HPDE6-E6E7 (cell line): ENCODE data around the gene JCAD.

Experiments used
- DNase-seq: peaks from one replicate; pipeline ENCODE4 v3.0.0; 2011; ENCODE audit warnings: missing footprints; ENCODE audit errors: extremely low spot score

Gene JCAD

DNA sequence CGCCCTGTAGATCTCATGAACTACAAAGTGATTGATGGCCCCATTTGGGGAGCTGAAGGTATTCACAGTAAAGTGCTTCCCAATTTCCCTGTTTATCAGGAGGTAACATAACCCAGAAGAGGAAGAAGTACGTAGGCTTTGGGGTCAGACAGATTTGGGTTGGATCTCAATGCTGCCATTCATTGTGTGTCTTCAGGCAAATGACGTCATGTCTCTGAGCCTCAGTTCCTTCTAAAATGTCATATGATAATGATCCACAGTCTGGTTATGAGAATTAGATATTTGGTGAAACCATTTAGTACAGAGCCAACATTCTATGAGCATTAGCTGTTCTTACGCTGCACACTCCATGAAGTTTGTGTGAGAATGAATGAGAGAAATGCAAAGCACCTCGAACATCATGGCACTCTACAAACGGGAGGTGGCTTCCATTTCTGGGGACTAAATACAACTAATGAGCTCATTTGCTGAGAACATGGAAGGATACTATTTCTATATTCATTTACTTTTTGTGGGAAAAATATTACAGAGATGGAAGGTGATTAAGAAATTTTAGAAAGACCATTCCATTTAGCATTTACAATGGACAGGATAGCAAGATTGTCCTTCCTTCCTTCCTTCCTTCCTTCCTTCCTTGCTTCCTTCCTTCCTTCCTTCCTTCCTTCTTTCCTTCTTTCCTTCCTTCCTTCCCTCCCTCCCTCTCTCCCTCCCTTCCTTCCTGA is 13.8 kb upstream of the JCAD start:
- no peak for DNase-seq

DNA sequence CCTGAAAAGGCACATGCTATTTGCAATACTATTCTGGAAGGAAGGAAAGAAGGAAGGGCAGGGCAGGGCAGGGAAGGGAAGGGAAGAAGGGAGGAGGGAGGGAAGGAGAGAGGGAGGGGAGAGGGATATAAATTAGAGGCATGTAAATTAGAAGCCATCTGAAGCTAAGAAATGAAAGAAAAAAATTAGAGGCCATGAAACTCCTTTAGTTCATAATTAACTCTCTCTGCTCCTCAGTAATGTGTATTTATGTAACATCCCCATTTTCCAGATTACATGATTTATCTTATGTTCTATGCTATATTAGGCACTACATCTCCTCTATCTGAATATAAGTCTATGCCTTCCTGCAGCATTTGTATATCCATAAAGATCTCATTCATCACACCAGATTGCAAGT is 12.7 kb upstream of the JCAD start:
- DNase-seq: no peak

DNA sequence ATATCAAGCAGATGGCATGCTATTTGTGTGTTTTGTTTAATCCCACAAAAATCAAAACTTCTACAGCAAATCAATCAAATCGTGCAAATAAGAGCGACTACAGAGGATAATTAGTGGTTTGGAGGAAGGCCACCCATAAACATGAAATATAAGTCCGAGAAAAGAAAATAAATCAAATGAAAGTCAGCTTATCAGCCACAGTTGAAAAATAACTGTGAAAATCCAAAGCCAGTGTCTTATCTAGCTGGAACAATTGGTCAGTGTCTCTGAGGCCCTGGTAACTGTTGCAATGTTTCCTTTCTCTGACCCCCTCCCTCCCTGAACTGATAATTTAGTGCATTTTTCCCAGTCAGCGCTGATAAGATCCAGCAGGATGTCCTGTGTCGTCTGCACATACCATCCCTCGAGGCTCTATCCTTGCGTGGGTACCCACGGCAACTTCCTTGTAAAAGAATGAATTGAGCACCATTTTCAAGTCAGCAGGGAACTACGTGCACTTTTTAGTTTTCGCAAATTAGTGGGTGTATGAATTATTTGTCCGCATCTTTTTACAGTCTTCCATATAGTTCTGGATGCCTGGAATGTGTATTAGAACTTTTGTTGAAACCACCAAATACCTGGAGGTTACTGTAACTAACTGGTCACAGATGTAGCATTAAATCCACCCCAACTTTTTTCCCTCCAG is 10.8 kb upstream of the JCAD start:
- DNase-seq: no peak

DNA sequence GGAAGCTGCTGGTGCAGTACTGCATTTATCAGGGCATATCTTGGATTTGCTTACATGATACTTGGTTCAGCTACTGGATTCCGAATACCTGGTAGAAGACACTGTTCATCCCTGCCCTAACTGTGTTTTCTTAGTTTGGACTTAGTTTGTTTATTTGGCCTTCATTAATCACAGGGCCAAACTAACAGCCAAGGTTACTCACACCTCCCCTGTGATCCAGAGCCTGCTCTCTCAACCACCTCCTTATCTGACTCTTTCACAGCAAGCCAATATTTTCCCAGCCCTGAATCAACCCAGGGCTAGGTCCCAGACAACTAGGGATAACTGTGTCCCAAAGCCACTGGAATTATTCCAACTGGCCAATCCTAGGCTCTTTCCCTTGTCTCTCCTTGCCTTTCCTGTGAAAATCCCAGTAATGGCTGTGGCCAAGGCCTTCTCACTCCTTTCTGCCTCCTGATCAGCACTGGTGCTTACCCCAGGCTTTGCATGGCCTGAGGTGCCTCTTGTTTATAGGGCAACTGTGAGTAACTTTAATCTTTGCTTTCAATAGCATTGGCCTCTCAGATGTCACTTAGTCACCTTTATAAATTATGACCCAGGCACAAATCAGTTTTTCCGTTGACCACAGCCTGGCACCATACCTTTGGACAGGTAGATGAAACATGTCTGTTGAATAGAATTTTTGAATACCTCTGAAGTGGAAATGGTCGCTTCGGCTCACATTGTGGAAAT is 9.3 kb upstream of the JCAD start:
- no peak for DNase-seq

DNA sequence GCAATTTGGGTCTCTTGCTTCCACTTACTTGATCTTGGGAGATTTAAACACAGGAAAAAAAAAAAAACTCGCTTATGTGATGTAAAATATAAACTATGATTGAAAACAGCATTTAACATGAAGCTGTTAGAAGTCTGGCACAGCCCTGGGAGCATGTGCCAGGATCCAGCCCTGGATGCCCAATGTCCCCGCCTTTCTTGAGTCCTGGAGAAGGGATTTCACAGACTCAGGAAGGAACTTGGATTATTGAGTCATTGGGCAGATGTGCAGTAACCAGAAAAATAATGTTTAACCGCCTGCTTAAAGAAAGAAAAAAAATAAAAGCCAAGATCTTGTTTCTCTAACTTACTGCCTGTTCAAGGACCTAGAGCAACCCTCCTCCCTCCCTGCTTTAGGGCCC is 3.7 kb upstream of the JCAD start:
- no peak for DNase-seq

DNA sequence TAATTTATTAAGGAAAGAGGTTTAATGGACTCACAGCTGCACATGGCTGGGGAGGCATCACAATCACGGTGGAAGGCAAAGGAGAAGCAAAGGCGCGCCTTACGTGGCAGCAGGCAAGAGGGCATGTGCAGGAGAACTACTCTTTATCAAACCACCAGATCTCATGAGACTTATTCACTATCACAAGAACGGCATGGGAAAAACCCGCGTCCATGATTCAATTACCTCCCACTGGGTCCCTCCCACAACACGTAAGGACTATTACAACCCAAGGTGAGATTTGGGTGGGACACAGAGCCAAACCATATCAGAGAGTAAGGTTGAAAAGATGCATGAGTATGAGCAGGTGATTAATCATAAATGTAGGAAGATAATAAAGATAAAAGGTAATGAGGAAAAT is 3.2 kb upstream of the JCAD start:
- no peak for DNase-seq

DNA sequence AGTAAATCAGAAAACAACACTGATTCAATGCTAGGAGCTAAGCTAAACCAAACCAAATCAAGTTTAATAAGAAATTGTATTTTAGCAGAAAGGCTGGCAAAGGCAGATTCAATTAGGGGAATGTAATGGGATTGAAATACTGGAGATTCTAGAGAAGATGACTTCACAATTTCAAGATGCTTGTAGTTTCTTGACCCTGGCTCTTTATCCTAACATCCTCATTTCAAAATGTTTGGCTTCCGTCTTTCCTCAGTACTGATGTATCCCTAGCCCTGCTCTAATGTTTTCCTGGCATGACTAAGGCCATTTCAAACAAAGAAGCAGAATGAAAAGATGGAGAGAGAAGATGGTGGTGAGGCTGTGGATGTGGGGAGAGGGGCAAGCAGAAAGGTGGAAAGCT is 2.7 kb upstream of the JCAD start:
- DNase-seq: no peak

DNA sequence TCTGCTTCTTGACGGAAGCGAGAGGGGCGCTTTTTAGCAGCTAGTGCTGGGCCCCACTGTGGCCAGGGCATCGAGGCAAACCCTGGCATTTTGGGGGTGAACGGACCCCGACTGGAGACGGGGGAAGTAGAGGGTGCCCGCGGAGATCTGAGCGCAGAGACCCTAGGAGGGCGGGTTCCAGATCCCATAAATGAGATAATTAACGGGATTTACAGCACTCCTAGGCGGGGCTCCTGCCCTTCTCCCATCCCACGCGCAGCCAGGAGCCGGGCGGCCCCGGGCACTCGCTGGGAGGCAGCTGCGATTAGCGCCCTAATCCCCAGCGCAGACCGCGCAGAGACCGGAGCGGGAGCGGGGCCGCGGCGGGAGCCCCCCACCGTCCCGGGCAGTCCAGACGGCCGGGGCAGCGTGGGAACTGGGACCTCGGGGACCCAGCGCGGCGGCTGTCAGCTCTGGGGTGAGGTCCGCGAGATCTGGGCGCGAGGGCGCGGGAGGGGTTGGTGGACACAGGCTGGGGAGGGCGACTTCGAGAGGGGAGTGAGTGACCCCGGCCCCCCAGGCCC is 735 bp downstream of the JCAD start:
- DNase-seq: no peak

DNA sequence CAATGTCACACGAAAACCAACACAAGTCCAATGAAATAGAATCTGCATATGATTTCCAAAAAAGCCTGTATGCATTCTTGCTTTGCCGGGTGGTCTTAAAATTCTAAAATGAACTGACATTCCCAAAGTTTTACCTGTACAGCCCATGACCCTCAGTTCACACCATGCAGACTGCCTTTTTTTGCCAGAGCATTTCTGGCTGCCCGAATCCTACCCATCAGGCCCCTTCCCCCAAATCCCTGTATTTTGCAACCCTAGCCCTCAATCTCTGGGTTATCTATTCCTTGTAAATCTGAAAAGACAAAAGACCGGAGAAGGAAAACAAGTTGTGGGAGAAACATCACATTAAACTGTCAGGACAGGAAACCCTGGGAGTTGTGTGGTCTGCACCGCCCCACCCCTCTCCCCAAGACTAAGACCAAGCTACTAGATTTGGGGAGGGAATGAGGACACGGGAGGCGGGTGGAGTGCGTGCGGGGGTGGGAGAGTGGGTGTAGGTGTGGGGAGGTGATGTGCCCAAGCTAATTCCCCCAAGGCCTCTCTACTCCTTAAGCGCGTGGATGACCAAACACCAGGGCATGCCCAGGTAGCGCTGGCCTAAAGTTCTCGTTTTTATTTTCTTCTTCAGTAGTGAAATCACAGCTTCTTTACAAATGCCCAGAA is 1.4 kb downstream of the JCAD start:
- no peak for DNase-seq

DNA sequence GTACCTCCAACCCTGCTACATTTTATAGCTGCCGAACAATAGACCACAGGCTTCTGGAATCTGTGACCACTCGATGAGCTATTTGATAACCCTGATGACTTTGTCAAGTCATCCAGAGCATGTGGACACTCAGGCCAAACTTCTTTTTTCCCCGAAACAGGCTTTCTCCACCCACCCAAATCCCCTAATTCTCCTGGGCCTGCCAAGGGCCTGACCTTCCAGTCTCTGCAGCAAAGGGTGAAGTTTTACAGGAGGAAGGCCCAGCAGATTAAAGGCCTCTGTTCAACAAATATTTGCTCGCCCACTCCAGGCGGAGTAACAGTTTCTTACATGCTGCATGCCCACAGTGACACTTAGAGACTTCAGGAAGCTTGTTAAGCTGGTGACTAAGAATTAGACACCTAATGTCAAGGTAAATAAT is 2.0 kb downstream of the JCAD start:
- DNase-seq: no peak

DNA sequence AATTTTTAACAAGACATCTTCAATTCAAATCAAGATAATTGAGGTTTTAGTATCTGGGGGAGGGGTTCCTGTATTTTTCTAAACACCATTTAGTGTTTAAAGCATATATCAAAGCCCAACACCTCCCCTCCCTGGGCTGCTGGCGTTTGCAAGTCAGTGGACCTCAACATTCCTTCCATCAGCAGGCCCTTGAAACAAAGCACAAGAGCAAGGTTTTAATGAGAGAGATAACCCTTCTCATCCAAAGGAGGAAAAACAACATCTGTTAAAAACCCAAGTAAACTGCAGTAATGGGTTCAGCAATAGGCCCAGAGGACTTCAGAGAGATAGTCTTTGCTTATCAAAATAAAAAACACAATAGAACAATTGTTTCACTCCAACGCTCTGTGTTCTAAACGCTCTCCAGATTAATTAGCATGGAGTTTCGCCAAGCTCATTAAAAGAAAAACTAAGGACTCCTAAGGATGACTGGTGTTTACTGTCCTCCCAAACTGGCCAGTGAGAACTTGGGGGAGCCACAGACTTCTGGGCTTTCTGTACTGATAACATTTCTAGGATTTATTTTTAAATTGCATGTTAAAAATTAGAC is 2.5 kb downstream of the JCAD start:
- DNase-seq: no peak

DNA sequence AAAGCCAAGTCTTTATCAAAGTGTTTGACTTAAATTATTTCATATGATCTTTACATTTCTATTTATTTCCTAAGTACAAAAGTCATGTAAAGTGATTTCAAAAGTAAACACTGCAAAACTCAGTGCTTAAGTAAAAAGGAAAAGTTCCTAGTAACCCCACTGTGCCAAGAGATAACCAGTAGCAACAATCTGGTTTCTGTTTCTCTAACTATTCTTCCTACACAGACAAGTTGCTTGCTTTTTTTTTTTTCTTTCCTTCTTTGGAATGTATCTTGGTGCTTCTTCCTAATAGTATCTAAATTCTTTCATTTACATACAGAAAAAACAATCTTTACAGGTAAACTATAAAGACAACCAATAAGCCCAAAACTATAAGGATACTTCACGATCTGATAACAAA is 3.1 kb downstream of the JCAD start:
- no peak for DNase-seq

DNA sequence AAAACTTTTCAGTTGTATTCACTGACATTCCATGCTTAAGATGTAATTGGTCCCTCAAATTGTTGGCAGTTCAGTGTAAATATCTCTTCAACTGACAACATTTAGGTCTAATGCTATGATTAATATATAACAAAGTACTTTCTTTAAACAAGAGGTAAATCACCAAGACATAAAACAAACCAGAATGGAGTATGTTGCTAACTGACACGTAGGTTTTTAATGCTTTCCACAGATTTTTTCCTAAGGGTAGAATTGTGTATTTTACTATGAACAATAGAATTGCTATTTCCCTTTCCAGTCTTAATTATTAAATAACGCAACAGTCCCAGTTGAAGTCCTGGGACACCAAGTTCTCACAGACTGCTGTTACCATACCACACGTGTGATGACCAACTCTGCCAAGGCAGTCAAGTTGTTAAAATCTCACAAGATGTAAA is 4.1 kb downstream of the JCAD start:
- DNase-seq: no peak

DNA sequence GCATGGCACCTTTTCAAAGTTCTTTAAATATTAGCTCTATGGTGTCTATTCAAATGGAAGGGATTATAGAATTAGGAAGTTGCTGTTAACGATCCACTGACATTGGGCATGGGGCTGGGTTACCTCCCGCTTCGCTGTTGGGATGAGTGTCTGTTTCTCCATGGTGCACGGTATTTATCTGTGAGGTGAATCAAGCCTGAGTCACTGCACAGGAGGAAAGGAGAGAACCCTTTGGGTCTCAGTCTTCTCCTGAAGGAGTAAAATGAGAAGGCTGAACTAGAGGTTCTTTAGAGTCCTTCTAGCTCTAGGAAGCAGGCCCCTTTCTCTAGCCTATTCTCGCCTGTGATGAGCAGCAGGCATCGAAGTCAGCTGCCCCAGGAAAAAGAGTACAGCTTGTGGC is 7.3 kb downstream of the JCAD start:
- DNase-seq: no peak

DNA sequence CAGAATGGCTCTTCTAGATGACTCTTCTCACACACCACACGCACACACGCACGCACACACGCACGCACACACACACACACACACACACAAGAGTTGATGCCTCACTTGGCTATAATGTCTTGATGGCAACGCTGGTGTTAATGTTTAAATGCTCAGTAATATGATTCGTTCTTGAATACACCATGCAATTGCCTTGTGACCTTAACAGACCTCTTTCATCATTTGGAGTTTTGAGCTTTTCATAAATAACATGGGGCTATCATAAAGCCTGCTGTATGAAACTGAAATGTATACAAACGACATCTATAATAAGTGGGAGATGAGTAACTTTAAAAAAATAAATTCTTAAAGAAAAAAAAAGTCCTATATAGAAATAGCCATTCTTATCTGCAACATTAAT is 8.2 kb downstream of the JCAD start:
- DNase-seq: no peak

DNA sequence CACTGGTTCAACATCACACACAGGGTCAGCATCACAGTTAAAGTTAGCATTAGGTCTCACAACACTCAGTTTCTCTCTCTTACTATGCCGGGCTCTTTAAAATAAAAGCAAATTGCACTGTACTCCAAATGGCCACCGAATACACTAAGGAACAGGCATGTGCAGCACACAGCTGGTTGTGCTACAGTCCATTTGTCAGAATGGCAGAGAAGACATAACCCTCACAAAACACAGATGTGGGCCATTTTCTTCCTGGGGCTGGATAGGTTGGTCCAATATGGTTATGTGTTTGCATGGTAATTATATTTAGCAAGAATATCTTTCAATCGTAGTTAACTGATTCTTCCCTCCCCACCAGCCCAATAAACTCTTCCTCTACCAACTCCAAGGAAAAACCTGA is 9.0 kb downstream of the JCAD start:
- DNase-seq: no peak

DNA sequence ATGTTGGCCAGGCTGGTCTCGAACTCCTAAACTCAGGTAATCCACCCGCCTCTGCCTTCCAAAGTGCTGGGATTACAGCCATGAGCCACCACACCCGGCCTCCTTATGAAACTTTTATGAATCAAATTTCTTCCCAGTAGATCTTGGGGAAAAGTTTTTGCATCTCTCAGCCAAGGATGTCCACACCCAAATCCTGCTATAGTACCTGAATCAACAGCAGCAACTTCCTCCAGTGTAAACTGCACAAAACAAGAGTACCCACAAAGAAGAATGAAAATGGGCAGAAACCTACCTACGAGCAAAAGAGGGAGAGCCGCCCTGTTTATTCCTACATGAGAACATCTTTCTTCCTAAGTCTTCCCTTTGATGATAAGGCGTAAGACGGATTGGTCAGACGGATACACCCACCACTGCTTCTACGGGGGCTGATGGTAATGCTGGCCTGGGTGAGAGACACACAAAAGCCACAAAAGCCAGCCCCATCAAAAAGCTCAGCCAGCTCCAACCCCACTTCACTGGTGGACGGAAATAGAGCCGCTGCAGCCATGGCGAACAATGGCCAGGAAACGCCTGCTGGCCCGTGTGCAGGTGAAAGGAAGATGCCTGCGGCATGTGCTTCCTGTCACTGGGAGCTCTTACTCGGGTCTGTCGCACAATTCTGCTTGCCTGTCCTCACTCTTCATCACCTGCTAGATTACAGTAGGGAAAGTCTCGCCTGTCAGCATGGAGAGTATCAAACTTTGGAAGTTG is 10.4 kb downstream of the JCAD start:
- no peak for DNase-seq

DNA sequence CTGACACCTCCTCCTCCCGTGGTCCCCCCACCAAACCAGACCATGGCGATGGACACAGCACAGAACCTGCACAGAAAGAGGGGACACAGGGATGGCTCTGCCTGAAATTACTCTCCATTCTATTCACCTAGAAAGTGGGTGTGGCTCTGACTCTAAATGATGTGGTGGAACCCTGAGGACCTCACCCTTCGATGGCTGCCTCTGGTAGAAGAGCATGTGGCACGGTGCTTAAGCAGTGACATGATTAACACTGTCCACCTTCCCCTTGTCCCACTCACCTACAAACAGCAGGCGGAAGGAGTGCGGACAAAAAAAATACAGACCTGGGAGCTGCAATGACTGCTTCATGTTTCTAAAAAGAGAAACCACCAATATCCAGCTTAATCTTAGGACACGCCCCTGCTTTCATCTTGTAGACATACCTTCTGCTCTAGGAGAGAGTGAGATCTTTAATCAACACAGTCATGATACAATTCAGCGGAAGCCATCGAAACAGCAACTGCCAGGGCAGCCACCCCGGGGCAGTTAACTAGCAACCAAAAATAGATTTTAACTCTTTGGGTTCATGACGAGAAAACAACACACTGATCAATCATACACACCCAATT is 11.4 kb downstream of the JCAD start:
- no peak for DNase-seq

DNA sequence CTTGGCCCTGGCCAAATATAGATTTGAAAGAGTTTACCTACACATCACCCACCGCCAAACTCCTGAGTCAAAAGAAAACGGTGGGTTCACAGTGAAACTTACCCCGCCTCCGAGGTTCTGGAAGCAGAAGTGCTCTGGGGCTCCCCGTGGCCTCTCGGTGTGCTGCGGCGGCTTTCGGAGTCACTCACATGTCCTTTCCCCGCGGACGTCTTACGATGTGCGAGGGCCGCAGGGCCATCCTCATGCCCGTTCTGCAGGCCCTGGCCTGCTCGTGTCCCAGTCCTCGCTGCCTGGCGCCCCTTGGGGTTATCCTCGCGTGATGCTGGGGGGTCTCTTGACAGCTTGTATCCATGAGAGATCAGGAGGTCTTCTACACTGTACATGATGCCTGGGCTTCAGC is 12.0 kb downstream of the JCAD start:
- no peak for DNase-seq

DNA sequence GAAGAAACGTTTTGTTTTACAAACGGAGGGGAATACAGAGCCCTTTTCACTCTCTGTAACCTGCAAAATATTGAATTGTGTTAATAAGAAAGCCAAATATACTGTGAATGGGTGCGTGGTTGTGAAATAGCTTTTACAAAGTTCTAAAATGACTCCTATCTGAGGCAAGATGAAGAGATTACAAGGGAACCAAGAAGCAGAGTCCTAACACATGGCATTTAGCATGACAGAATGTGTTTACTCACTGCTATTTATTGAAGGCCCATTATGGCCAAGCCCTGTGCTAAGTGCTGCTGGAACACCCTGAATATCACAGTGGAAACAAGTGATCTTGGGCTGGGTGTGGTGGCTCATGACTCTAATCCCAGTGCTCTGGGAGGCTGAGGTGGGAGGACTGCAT is 12.9 kb downstream of the JCAD start:
- DNase-seq: no peak

DNA sequence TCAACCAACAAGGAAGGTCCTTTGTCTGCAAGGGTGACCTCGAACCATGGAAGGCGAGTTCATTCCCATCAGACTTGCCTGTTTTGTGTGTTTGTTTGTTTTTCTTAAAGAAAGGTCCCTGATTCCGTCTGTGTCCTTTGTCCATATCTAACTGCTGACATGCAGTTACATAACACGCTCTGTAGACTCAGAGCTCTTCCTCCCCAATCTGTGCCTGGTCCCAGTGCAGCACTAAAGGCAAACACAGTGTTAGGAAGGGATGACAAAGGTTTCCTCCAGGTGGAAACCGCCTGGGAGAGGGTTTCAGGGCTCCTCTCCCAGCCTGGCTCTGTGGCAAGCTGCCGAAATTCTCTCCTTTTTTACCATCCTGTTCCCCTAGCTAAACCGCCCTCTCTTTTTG is 13.4 kb downstream of the JCAD start:
- DNase-seq: no peak
